ENCODE measurements around the gene ITGA6.
A peak's percentile ranks its signal among the peaks of the same experiment; 100 is the strongest.

Gene ITGA6

DNA sequence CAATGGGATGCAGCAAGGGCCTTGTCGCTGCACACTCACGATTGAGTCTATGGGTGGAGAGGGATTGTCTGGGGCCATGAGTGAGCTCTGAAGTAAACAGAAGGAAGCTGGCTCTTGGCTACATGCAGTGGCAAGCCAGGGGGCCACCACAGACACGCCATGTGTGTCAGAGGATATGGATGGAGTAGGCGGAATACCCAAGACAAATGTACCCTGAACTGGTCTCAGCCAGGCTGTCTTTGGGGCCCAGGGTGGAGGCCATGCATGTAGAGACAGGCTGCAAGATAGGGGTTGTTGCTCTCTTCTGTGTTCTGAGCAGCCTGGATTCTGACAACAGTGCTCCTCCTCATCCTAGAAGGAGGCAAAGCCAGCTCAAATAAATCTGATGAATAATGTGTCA, 24.0 kb upstream of the ITGA6 start (continued):
- TF ChIP-seq, protein P1, sequence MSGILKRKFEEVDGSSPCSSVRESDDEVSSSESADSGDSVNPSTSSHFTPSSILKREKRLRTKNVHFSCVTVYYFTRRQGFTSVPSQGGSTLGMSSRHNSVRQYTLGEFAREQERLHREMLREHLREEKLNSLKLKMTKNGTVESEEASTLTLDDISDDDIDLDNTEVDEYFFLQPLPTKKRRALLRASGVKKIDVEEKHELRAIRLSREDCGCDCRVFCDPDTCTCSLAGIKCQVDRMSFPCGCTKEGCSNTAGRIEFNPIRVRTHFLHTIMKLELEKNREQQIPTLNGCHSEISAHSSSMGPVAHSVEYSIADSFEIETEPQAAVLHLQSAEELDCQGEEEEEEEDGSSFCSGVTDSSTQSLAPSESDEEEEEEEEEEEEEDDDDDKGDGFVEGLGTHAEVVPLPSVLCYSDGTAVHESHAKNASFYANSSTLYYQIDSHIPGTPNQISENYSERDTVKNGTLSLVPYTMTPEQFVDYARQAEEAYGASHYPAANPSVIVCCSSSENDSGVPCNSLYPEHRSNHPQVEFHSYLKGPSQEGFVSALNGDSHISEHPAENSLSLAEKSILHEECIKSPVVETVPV (CRISPR knock-in tag; IDR thresholded peaks at IDR 0.05): no peak
- TF ChIP-seq ISL1 (CRISPR knock-in tag; IDR thresholded peaks at IDR 0.05): no peak
- TF ChIP-seq ZNF565 (CRISPR knock-in tag; conservative IDR thresholded peaks at IDR 0.05; ENCODE audit: low read depth): no peak
- no peak for TF ChIP-seq RARB (CRISPR knock-in tag; IDR thresholded peaks at IDR 0.05)
- TF ChIP-seq ZNF70 (CRISPR knock-in tag; IDR thresholded peaks at IDR 0.05): no peak
- no peak for TF ChIP-seq ZFP3 (CRISPR knock-in tag; IDR thresholded peaks at IDR 0.05)
- no peak for TF ChIP-seq ZFP30 (CRISPR knock-in tag; IDR thresholded peaks at IDR 0.05)
- TF ChIP-seq ZC3H10 (CRISPR knock-in tag; IDR thresholded peaks at IDR 0.05): no peak

DNA sequence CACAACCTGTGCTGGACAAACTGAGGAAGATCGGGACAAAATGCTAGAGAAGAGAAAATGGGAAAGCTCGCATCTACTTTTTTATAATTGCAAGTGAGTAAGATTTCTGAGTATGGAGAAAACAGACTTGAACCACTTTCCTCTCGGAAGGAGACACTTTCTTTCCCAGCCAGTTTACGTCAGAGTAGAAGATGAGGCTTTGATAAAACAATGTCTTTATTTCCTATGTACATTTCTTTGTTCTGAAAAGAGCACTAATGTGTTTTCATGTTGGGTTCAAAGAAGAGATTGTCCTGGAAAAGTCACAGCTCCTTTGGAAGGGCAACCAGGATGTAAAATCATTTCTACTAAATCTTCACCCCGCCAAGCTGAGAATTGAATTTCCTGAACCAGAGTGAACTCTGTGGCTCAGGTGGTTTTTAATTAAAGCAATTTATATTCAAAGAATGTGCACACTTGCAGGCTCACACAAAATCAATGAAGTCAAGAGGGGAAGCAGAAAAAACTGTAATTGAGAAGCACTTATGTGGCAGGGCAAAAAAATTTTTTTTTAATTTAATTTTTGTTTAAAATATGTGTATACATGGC, 23.4 kb upstream of the ITGA6 start:
- no peak for ATAC-seq
- TF ChIP-seq, protein P2, sequence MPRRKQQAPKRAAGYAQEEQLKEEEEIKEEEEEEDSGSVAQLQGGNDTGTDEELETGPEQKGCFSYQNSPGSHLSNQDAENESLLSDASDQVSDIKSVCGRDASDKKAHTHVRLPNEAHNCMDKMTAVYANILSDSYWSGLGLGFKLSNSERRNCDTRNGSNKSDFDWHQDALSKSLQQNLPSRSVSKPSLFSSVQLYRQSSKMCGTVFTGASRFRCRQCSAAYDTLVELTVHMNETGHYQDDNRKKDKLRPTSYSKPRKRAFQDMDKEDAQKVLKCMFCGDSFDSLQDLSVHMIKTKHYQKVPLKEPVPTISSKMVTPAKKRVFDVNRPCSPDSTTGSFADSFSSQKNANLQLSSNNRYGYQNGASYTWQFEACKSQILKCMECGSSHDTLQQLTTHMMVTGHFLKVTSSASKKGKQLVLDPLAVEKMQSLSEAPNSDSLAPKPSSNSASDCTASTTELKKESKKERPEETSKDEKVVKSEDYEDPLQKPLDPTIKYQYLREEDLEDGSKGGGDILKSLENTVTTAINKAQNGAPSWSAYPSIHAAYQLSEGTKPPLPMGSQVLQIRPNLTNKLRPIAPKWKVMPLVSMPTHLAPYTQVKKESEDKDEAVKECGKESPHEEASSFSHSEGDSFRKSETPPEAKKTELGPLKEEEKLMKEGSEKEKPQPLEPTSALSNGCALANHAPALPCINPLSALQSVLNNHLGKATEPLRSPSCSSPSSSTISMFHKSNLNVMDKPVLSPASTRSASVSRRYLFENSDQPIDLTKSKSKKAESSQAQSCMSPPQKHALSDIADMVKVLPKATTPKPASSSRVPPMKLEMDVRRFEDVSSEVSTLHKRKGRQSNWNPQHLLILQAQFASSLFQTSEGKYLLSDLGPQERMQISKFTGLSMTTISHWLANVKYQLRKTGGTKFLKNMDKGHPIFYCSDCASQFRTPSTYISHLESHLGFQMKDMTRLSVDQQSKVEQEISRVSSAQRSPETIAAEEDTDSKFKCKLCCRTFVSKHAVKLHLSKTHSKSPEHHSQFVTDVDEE (CRISPR knock-in tag; IDR thresholded peaks at IDR 0.05): no peak
- TF ChIP-seq ZC3H10 (CRISPR knock-in tag; IDR thresholded peaks at IDR 0.05) (no peak), RARB (CRISPR knock-in tag; IDR thresholded peaks at IDR 0.05) (no peak), TCF4 (CRISPR knock-in tag; IDR thresholded peaks at IDR 0.05; ENCODE audit: borderline replicate concordance) (no peak), ZFP30 (CRISPR knock-in tag; IDR thresholded peaks at IDR 0.05) (no peak), ZNF565 (CRISPR knock-in tag; conservative IDR thresholded peaks at IDR 0.05; ENCODE audit: low read depth) (no peak), ISL1 (CRISPR knock-in tag; IDR thresholded peaks at IDR 0.05) (no peak), ZNF70 (CRISPR knock-in tag; IDR thresholded peaks at IDR 0.05) (no peak), OSR1 (CRISPR knock-in tag; IDR thresholded peaks at IDR 0.05) (no peak), ESRRG (CRISPR knock-in tag; IDR thresholded peaks at IDR 0.05) (no peak), SNAI2 (CRISPR knock-in tag; IDR thresholded peaks at IDR 0.05) (no peak), PPARA (CRISPR knock-in tag; IDR thresholded peaks at IDR 0.05; ENCODE audit: borderline replicate concordance) (no peak), CSDC2 (CRISPR knock-in tag; IDR thresholded peaks at IDR 0.05) (no peak), ARNTL (CRISPR knock-in tag; IDR thresholded peaks at IDR 0.05; ENCODE audit: borderline replicate concordance, low read depth) (no peak)
- TF ChIP-seq, protein P1 (CRISPR knock-in tag; IDR thresholded peaks at IDR 0.05): no peak

DNA sequence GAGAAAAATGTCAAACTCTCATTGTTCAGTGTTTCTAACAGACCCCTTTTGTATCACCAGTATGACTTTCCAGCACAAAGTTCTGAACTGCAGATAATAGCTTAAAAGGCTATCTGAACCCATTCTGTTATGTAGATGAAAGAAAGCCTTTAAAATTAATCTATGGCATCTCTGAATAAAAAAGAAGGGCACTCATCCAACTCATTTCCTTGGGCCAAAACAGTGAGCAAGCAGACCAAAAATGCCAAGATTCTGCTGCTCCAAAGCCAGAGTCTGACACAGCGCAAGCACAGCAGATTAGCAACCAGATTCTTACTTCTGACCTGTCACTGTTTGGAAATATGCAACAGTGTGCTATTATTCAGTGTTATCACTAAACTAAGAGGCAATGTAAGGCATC, 22.6 kb upstream of the ITGA6 start:
- peak; percentile 95 for ATAC-seq
- no peak for TF ChIP-seq OSR1 (CRISPR knock-in tag; IDR thresholded peaks at IDR 0.05)
- TF ChIP-seq ISL1 (CRISPR knock-in tag; IDR thresholded peaks at IDR 0.05): peak; percentile 87

DNA sequence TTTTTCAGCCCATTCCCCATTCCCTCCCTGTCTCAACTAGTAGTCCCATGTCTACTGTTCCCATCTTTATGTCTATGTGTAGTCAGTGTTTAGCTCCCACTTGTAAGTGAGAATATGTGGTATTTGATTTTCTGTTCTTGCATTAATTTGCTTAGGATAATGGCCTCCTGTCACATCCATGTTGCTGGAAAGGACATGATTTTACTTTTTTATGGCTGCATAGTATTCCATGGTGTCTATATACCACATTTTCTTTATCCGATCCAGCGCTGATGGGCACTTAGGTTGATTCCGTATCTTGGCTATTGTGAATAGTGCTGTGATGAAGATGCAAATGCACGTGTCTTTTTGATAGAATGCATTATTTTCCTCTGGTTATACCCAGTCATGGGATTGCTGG, 21.7 kb upstream of the ITGA6 start:
- ATAC-seq: no peak
- TF ChIP-seq ZNF8 (CRISPR knock-in tag; IDR thresholded peaks at IDR 0.05) (no peak), ESRRG (CRISPR knock-in tag; IDR thresholded peaks at IDR 0.05) (no peak), TCF4 (CRISPR knock-in tag; IDR thresholded peaks at IDR 0.05; ENCODE audit: borderline replicate concordance) (no peak), SNAI2 (CRISPR knock-in tag; IDR thresholded peaks at IDR 0.05) (no peak), GLIS3 (CRISPR knock-in tag; IDR thresholded peaks at IDR 0.05) (no peak), ZFP30 (CRISPR knock-in tag; IDR thresholded peaks at IDR 0.05) (no peak), CSDC2 (CRISPR knock-in tag; IDR thresholded peaks at IDR 0.05) (no peak), PPARA (CRISPR knock-in tag; IDR thresholded peaks at IDR 0.05; ENCODE audit: borderline replicate concordance) (no peak), ZFP3 (CRISPR knock-in tag; IDR thresholded peaks at IDR 0.05) (no peak), ISL1 (CRISPR knock-in tag; IDR thresholded peaks at IDR 0.05) (no peak)
- TF ChIP-seq, protein P3, sequence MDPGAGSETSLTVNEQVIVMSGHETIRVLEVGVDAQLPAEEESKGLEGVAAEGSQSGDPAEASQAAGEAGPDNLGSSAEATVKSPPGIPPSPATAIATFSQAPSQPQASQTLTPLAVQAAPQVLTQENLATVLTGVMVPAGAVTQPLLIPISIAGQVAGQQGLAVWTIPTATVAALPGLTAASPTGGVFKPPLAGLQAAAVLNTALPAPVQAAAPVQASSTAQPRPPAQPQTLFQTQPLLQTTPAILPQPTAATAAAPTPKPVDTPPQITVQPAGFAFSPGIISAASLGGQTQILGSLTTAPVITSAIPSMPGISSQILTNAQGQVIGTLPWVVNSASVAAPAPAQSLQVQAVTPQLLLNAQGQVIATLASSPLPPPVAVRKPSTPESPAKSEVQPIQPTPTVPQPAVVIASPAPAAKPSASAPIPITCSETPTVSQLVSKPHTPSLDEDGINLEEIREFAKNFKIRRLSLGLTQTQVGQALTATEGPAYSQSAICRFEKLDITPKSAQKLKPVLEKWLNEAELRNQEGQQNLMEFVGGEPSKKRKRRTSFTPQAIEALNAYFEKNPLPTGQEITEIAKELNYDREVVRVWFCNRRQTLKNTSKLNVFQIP (CRISPR knock-in tag; IDR thresholded peaks at IDR 0.05; ENCODE audit: borderline replicate concordance, low read depth): no peak
